Testis (tissue), 3 donors: ENCODE measurements around the gene LNP1. TPM values are rescaled to one million over a fixed set of nuclear protein-coding genes. Genes with fewer than 3 reads are reported as not detected.
"Not testable (repeated sequence)": the region's sequence is repeated elsewhere in the genome, so short reads cannot be mapped to it uniquely, and the experiment has no call there.

ENCODE experiments used
- DNase-seq: peaks from one replicate; pipeline ENCODE4 v3.0.0-alpha.2; 2019
- H3K27ac ChIP-seq, 2 donors: fragments of 200-600 bp; sonication (generic); one replicate each; pipeline ENCODE4 v1.5.1; 2019
- H3K27me3 ChIP-seq: fragments of 200-600 bp; sonication (generic); one replicate; pipeline ENCODE4 v1.5.1; 2019
- H3K36me3 ChIP-seq: fragments of 200-600 bp; sonication (generic); one replicate; pipeline ENCODE4 v1.5.1; 2017; ENCODE audit warnings: low read depth; ENCODE audit errors: missing control alignments
- H3K4me1 ChIP-seq: fragments of 200-600 bp; sonication (generic); one replicate; pipeline ENCODE4 v1.5.1; 2019
- H3K4me3 ChIP-seq, 2 donors: fragments of 200-600 bp; sonication (generic); one replicate each; pipeline ENCODE4 v1.5.1; 2017 to 2019
- H3K9me3 ChIP-seq: fragments of 200-600 bp; sonication (generic); one replicate; pipeline ENCODE4 v1.5.1; 2017
- POLR2A ChIP-seq: fragments of 450-650 bp; IDR thresholded peaks from one replicate; pipeline ENCODE4 v1.6.1; 2017; ENCODE audit warnings: antibody characterized with exemption, mild to moderate bottlenecking, moderate library complexity
- WGBS, 2 donors: methylation state at CpG; one replicate each; pipeline ENCODE4 v1.1.5; 2018; 5-methylcytosine and 5-hydroxymethylcytosine counted together
- intact Hi-C: fragments of 100-400 bp; cut with DNase I; formaldehyde crosslinking; loops from one replicate; pipeline ENCODE4 v1.15.1; 2023; ENCODE audit warnings: low total_unique reads
- polyA plus RNA-seq: library from polyadenylated mRNA; stranded (reverse); fragments of 350-450 nt; fragmentation: Illumina TruSeq; extraction: RNeasy Lipid Tissue Mini Kit (QIAGEN cat#74804); gene quantifications from one replicate; pipeline ENCODE4 v1.2.3, GENCODE V29; 2014; ENCODE audit warnings: low read depth, low replicate concordance; ENCODE audit not compliant: insufficient read depth
- total RNA-seq, 2 donors: library from RNA; depleted of rRNA; stranded (reverse); fragments of >200 nt; gene quantifications; one replicate each; pipeline ENCODE4 v1.2.3, GENCODE V29; 2016
- TF ChIP-seq, protein P1 (sequence below), 3 experiments: fragments of 450-650 bp in 2 of 3; fragments of 200-600 bp in 1 of 3; sonication (generic) in 1 of 3; IDR thresholded peaks; one replicate each; pipeline ENCODE4 v1.5.1; 2016 to 2019; ENCODE audit warnings: antibody characterized with exemption in 3 of 3, mild to moderate bottlenecking in 2 of 3, moderate library complexity in 1 of 3

Gene LNP1
- total and polyA plus RNA-seq, 3 donors from 2014 or later: 14.1 to 57.6 (median 20.9) TPM

DNA sequence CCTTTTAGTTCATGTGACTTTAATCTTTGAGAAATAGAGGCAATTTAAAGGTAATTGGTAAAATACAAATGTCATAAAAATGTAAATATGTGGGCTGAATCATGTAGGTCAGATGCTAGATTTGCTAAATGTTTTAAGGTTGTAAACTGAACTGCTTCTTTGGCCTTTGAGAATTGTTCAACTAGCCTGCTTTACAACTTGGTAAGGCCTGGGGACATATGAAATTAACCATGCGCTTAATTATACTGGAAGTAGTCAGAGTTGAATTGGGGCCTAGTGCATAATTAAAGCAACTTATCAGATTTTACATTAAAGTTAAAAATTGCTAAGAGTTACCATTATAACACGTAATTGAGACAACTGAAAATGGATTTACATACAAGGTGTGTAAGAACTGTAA, 70.1 kb downstream of the LNP1 start:
- no peaks in the 10 kb centered on the region for H3K36me3 ChIP-seq
- H3K27me3 ChIP-seq: no peaks in the 10 kb centered on the region
- intact Hi-C loops: no loop called here
- no peak overlapping the region for H3K27ac ChIP-seq
- H3K9me3 ChIP-seq: no peaks in the 10 kb centered on the region
- no peak for DNase-seq
- WGBS, 2 donors: 86 to 97% methylated on average over 2 of the region's 2 CpGs
- TF ChIP-seq POLR2A: no peak
- TF ChIP-seq, protein P1, sequence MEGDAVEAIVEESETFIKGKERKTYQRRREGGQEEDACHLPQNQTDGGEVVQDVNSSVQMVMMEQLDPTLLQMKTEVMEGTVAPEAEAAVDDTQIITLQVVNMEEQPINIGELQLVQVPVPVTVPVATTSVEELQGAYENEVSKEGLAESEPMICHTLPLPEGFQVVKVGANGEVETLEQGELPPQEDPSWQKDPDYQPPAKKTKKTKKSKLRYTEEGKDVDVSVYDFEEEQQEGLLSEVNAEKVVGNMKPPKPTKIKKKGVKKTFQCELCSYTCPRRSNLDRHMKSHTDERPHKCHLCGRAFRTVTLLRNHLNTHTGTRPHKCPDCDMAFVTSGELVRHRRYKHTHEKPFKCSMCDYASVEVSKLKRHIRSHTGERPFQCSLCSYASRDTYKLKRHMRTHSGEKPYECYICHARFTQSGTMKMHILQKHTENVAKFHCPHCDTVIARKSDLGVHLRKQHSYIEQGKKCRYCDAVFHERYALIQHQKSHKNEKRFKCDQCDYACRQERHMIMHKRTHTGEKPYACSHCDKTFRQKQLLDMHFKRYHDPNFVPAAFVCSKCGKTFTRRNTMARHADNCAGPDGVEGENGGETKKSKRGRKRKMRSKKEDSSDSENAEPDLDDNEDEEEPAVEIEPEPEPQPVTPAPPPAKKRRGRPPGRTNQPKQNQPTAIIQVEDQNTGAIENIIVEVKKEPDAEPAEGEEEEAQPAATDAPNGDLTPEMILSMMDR (IDR thresholded peaks at IDR 0.05): no peak
- H3K4me3 ChIP-seq: no peak overlapping the region
- no peaks in the 10 kb centered on the region for H3K4me1 ChIP-seq

DNA sequence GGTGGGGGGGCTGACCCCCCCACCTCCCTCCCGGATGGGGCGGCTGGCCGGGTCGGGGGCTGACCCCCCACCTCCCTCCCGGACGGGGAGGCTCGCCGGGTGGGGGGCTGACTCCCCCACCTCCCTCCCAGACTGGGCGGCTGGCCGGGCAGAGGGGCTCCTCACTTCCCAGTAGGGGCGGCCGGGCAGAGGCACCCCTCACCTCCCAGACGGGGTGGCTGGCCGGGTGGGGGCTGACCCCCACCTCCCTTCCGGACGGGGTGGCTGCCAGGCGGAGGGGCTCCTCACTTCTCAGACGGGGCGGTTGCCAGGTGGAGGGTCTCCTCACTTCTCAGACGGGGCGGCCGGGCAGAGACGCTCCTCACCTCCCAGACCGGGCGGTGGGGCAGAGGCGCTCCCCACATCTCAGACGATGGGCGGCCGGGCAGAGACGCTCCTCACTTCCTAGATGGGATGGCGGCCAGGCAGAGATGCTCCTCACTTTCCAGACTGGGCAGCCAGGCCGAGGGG, 76.6 kb downstream of the LNP1 start:
- intact Hi-C loops, DNase-seq, H3K4me1 ChIP-seq, H3K27me3 ChIP-seq, H3K27ac ChIP-seq, H3K36me3 ChIP-seq, H3K4me3 ChIP-seq, H3K9me3 ChIP-seq: not testable (repeated sequence)
- WGBS, 2 donors: 80 to 83% methylated on average over 10 to 13 of the region's 32 CpGs

DNA sequence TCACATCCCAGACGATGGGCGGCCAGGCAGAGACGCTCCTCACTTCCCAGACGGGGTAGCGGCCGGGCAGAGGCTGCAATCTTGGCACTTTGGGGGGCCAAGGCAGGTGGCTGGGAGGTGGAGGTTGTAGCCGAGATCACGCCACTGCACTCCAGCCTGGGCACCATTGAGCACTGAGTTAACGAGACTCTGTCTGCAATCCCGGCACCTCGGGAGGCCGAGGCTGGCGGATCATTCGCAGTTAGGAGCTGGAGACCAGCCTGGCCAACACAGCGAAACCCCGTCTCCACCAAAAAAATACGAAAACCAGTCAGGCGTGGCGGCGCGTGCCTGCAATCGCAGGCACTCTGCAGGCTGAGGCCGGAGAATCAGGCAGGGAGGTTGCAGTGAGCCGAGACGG, 77.2 kb downstream of the LNP1 start:
- intact Hi-C loops, H3K27ac ChIP-seq, H3K36me3 ChIP-seq, H3K4me3 ChIP-seq, H3K4me1 ChIP-seq, H3K9me3 ChIP-seq, DNase-seq, H3K27me3 ChIP-seq: not testable (repeated sequence)
- 57 to 74% methylated on average over 11 to 20 of the region's 25 CpGs for WGBS, 2 donors

DNA sequence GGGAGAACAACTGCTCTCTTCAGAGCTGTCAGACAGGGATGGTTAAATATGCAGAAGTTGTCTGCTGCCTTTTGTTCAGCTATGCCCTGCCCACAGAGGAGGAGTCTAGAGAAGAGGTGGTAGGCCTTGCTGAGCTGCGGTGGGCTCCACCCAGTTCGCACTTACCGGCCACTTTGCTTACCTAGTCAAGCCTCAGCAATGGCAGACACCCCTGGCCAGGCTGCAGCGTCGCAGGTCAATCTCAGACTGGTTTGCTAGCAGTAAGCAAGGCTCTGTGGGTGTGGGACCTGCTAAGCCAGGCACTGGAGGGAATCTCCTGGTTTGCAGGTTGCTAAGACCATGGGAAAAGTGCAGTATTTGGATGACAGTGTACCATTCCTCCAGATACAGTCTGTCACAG, 78.7 kb downstream of the LNP1 start:
- no peaks in the 10 kb centered on the region for H3K27me3 ChIP-seq
- DNase-seq: no peak
- 86% methylated on average over 5 of the region's 5 CpGs; no CpG with 5 or more reads in 1 of the 2 donors for WGBS, 2 donors
- no peak for TF ChIP-seq POLR2A
- TF ChIP-seq, protein P1 (IDR thresholded peaks at IDR 0.05): no peak
- intact Hi-C loops: no loop called here
- H3K4me3 ChIP-seq: no peak overlapping the region
- H3K4me1 ChIP-seq: peaks cover 6% of the 10 kb centered on the region
- no peaks in the 10 kb centered on the region for H3K9me3 ChIP-seq
- no peak overlapping the region for H3K27ac ChIP-seq
- no peaks in the 10 kb centered on the region for H3K36me3 ChIP-seq

DNA sequence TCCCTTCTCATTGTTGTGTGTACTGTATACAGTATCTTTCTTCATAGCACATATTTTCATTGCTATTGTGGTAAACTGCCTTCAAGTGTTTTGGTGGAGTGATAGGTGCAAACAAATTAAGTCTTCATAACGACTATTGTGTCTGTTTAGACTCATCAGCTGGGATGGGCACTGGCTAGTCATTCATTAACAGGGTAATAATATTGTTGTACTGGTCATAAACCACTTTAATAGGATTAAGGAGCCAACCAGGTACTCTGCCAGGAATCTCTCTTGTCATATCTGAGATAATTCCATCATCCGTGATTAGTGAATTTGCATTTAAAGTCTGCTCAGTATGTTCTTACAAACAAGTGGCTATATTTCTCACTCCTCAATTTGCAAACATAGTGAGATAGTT, 80.8 kb downstream of the LNP1 start:
- WGBS, 2 donors: 42 to 46% methylated on average over 2 of the region's 2 CpGs

DNA sequence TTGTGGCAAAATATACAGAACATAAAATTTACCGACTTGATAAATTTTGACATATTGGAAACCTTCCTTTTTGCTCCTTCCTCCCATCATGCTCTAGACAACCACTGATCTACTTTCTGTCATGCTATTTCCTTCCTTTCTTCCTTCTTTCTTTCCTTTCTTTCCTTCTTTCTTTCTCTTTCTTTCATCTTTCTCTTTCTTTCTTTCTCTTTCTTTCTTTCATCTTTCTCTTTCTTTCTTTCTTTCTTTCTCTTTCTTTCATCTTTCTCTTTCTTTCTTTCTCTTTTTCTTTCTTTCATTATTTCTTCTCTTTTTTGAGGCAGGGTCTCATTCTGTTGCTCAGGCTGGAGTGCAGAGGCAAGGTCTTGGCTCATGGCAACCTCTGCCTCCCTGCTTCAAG, 82.2 kb downstream of the LNP1 start:
- 80 to 90% methylated on average over 1 of the region's 1 CpG for WGBS, 2 donors
- H3K27me3 ChIP-seq: no peaks in the 10 kb centered on the region
- intact Hi-C loops: no loop called here

More for the DNA sequence above, 80.8 kb downstream of the LNP1 start:
- no peak overlapping the region for H3K27ac ChIP-seq
- H3K4me1 ChIP-seq: peaks cover 6% of the 10 kb centered on the region
- TF ChIP-seq, protein P1 (IDR thresholded peaks at IDR 0.05): no peak
- TF ChIP-seq POLR2A: no peak
- H3K4me3 ChIP-seq: no peak overlapping the region
- intact Hi-C loops: no loop called here
- H3K36me3 ChIP-seq: no peaks in the 10 kb centered on the region
- H3K9me3 ChIP-seq: no peaks in the 10 kb centered on the region
- no peak for DNase-seq
- H3K27me3 ChIP-seq: no peaks in the 10 kb centered on the region

More for the DNA sequence above, 82.2 kb downstream of the LNP1 start:
- TF ChIP-seq, protein P1 (IDR thresholded peaks at IDR 0.05): no peak
- no peak for TF ChIP-seq POLR2A
- Histone ChIP-seq H3K9me3 (no peaks in the 10 kb centered on the region), H3K4me3 (no peak overlapping the region), H3K36me3 (no peaks in the 10 kb centered on the region), H3K27ac (no peak overlapping the region), H3K4me1 (peaks cover 6% of the 10 kb centered on the region)
- DNase-seq: no peak
